DMS 273 (cell line): ENCODE results near the gene THRB.
A peak's percentile ranks its signal among the peaks of the same experiment; 100 is the strongest.
"Not testable (repeated sequence)": the region's sequence is repeated elsewhere in the genome, so short reads cannot be mapped to it uniquely, and the experiment has no call there.

Experiments used
- DNase-seq: peaks from one replicate; lab custom pipeline; 2025; ENCODE audit not compliant: unreplicated experiment; lab: John Stamatoyannopoulos, UW

The THRB gene

DNA sequence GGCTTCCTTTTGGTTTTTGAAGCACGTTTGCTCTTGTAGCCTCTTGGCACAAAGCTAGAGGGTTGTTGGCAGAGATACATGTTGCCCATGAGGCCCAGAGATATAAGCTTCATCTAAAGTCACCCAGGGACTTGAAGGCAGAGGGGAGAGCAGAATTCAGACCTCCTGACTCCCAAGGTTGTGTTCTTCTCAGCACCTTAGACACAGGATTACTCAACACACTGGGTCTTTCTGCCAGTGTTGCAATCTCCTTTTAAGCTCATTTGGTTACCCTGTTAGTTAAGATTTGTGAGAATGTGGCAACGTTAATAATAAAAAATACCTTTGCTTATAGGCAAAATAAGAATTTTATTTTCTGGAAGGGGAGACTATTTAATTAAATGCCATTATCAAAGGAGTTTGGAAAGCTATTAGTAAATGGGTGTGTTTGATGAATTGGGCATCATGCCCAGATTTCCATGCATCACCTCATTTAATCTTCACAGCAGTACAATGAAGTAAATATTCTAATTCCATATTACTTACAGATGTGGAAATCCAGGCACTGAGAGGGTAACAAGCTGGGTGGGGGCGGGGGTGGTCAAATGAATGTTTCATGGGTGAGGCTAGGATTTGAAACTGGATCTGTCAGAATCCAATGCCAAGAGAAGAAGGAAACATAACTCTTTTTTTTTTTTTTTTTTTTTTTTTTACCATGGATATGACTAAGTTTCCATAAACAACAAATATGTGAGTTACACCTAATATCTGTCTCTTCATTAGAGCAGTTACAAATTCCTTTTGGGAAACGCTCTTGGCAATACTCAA lies 366.2 kb downstream of the THRB start:
- DNase-seq: no peak

DNA sequence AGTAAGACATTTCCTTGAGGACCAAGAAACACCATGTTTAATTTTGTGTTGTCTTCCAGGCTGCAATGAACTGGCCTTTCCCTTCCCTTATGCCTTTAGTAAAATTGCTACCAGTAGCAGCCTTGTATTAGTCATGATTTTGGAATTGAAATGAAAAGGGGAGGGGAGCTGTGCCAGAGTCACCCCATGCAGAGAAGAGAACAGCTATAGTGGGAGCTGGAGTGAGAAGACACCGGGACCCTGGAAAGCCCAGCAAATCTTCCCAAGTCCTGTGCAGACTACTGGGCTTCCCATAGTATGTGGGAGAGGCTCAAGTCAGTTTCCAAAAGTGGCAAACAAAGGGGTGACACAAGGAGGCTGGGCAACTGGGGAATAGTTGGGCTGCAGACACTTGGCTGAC lies 371.1 kb downstream of the THRB start:
- DNase-seq: no peak

DNA sequence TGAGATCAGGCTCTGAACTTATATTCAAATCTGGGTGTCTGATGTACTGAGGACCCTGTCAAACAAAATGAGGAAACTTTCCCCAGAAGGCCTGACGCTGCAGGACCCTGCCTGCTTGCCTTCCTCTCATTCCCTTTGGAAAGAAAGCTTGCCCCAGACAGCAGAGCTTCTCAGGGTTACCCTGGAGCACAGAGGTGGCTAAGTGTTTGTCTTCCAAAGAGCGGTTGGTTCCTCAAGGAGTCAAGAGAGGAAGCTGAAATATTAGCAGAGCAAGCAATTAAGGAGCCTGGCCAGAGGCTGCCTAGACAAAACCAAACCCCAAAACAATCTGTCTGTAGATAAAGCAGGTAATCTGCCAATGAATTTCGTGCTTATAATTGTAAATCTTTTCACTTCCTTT lies 374.2 kb downstream of the THRB start:
- no peak for DNase-seq

DNA sequence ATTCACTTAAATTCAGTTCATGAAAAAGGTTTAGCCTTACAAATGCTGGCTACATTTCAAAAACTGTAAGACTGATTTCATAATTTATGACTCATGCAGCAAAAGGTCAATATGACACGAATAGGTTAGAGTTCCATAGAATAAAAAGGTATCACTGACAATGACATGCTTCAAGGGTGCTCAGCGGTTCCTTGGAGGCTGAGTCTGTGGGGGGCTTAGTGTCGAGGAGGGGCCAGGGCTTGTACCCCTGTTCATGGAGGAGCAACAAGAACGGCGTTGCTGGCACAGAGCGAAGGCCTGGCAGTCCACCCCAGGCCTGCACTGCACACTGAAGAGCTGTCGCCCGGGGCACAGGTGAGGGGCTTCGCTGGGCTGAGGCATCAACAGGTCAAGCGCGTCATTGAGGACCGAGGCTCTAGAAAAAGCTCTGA lies 375.3 kb downstream of the THRB start:
- DNase-seq: no peak

DNA sequence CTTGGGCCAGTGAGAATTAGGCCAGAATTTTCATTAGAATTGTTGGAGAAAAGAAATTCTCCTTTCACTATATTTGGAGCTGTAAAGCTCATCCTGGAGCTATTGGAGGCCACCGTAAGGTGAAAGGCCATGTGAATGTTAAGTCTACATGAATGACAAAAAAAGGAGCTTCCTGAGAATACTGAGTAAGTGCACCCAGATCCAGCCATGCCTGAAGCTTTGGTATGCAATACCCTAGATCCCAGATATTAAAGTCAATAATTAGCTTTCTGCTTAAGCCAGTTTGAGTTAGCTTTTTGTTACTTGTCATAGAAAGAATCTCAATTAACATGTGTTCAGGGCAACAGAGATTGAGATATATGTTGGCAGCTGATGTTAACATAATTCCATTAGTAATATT lies 377.1 kb downstream of the THRB start:
- DNase-seq: no peak

DNA sequence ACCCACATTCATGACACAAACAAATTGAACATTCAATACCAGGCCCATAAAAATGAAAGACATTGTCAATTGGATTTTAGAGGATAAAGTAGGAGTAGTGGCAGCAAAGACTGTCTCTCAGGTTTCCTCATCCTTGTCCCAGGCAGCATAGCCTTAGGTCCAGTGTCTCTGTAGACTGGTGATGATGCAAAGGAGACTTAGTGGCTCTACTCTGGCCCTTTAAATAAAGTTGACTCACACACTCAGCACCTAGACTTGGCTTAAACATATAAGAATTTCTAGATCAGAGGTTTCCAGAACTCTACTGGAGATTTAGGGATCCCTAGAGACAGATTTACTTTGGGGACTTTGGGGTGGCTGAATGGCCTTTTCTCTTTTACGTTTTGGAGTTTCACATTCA lies 382.9 kb downstream of the THRB start:
- no peak for DNase-seq

DNA sequence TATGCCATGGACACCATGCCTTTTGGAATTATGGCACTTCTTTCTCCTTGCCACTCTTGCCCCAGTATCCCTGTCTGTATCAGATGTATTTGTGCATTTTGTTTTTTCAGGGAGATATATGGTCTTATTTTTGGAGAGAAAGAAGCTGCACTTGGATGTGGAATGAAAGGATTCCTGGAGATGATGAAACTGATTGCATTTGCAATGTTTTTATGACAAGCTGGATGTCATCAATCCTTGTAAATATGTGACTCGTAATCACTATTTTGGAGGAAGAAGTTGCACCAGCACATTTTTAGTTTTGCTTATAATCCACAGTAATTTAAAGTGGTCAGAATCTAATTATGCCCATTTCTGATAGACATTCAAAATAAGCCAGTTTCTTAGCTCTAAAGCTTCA lies 384.6 kb downstream of the THRB start:
- DNase-seq: no peak

DNA sequence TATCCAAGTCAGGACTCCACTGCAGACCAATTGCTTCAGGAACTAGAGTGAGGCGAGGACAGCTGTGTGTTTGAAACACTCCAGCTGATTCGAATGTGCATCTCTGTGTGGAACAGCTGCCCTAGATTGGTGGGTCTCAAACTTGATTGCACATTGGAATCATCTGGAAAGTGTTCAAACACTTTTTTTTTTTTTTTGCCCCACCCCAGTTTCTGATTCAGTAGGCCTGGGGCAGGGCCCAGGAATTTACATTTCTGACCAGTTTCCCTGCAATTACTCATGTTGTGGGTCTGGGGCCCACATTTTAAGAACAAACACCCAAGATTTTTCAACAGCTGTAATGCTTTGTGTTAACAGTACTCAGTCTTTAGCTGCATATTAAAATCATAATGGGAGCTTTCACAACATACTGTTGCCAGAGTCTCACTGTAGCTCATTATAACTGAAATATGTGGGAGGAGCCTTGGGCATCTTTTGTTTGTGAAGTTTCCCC lies 392.9 kb downstream of the THRB start:
- no peak for DNase-seq

DNA sequence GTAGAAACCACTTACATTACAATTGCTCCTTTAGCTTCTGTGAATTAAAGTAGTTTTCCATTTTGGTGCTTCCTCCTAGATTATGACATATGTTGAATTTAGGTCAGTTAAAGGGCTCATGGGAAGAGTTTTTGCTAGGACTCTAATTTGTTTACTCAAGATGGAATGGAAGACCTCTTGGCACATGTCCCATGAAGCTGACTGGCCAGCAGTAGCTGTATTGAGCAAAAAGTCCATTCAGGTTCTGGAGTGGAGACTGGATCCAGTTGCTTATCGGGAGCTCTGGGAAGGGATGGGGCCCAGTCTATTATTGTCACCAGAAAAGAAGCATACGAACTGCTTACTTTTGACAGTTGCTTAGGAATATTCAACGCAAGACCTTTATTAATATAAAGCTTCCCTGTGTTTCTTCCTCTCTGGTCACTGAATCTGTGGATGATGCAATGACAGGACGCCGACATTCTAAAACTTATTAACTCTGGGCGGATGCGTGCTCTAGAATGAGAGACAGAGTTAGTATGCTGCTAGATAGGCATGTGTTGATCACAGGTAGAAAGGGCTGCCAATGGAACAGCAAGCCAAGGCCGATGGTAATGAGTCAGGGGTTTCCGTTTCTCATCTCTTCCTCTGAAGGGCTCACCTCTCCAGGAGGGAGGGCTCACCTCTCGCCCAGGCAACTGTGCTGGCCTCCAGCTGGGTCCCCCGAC lies 393.8 kb downstream of the THRB start:
- no peak for DNase-seq

DNA sequence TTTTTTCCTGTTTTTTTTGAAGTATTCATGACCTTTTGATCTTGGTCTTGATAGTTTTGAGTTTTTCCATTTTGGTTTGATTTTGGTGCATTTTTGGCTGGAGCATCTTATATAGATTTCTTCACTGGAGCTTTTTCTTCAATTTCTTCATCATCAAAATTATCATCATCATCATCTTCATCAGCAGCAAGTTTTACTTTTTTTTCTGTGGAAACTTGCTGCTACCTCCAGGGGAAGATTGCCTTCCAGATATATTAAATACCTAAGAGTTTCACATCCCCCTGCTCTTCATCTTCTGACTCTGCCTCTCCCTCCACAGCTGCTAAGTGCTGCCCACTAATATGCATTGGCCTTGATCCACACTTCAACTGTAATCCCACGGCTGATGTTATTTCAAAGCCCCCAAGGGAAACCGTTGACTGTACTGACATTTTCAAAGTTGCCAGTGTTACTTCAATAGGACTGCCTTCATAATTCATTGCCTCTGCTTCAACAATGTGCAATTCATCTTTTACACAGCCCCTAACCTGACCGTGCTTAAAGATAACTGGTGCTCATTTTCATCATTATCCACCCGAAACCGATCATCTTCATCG lies 397.9 kb downstream of the THRB start:
- DNase-seq: no peak

DNA sequence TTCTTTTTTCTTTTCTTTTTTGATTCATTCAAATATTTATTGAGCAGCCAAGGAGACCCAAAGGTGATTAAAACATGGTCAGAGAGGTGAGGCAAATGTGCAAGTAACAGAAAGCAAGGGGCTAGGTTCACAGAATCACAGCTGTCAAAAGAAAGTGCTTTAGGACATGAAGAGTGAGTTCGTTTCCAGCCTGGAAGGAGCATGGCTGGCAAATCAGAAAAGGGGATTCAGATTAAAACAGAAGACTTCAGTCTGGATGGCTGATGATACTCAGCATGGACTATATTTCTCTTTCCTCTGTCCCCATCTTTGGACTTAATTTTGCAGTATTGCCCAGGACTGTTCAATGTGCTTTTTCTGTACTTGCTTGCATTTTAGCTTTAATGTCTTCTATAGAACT lies 398.4 kb downstream of the THRB start:
- no peak for DNase-seq

DNA sequence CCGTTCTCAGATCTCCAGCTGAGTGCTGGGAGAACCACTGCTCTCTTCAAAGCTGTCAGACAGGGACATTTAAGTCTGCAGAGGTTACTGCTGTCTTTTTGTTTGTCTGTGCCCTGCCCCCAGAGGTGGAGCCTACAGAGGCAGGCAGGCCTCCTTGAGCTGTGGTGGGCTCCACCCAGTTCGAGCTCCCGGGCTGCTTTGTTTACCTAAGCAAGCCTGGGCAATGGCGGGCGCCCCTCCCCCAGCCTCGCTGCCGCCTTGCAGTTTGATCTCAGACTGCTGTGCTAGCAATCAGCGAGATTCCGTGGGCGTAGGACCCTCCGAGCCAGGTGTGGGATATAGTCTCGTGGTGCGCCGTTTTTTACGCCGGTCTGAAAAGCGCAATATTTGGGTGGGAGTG lies 399.8 kb downstream of the THRB start:
- DNase-seq: not testable (repeated sequence)

DNA sequence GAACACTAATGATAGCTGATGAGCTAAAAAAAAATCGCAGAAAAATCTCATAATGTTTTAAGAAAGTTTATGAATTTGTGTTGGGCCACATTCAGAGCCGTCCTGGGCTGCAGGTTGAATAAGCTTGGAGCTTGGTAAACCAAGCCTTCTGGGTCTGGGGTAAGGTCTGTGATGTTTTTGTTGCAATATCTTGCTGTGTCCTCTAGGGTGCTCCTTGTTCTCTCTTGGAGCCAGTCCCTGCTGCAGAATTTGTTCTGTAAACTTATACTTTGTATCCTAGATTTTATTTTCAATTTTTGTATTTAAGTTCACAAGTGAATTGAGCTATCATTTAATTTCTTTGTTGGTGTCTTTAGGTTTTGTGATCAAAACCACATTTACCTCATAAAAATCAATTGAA lies 405.9 kb downstream of the THRB start:
- peak; percentile 9 for DNase-seq

DNA sequence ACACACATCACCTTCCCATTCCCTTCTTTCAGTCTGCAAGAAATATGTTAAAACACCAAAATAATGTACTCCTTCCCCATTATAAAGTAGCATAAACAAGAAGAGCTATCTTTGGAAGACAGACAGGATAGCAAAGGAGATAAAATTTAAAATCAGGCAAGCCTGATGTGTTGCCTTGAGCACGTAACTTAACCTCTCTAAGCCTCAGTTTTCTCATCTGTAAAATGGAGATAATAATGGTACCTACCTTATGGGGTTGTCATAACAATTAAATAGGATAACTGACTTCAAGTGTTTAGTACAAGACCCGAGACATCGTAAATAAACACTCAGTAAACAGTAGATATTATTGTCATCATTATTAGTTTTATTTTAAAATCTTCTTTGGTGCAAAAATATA lies 407.2 kb downstream of the THRB start:
- no peak for DNase-seq

DNA sequence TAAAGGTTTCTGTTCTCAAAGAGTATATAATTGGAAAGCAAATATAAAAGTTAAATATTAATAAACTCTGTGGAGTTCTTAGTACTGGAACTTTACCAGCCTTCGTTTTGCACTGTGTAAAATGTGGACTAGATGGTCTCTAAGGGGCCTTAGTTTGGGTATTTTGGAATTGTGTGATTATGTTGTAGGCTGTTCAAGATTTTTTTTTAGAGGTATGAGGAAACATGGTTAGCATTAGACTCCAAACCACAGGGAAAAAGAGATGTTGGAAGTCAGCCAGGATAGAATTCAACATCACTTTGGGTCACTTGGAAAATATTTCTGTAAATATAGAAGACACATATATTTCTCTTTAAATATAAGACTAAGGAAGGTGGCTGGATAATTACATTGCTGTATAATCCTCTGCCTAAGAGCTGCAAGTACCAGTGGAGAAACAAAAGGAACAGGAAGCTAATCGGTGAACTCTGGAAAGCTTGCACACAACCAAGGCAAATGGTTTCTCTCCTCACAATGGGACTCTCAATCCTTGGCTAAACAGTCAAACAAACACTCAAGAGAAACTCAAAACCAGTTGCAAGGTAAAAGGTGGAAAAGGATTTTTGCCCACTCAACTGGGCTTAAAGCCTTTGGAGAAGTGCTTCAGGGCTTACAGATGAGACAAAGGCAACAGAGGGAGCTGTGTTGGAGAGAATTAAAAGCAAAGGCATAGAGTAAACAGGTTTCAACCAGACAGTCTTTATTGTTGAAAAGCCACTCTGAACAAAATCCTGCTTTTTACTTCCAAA lies 407.8 kb downstream of the THRB start:
- DNase-seq: no peak

DNA sequence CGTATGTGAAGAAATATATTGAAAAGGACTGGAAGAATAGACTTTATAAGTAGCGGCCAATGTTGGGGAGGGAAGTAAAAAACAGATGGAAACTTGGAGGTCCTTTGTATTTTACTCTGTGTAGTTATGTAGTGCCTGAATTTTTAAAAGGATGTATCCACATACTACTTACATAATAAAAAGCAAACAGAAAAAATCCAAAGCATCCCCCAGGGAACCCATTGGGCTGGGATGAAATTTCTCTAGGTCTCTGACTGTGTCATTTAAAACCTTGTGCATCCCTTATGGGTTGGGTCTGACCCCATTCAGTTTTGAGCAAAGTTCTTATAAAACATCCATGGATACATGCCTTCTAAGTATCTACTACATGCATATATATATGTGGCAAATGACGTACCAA lies 408.4 kb downstream of the THRB start:
- no peak for DNase-seq

DNA sequence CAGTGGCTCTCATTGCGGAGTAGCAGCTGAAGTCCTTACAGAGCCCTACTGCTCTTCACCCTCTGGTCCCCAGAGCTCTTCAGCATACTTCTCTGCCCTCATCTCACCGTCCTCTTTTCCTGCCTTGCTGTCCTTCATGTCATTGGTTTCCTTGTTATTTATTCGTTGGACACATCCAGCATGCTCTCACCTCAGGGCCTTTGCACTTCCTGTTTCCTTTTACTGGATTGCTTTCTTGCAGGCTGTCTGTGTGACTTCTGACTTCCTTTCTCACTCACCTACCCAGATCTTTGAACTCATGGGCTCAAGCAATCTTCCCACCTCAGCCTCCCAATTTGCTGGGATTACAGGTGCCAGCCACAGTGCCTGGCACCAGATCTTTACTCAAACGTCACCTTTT lies 422.5 kb downstream of the THRB start:
- DNase-seq: no peak

DNA sequence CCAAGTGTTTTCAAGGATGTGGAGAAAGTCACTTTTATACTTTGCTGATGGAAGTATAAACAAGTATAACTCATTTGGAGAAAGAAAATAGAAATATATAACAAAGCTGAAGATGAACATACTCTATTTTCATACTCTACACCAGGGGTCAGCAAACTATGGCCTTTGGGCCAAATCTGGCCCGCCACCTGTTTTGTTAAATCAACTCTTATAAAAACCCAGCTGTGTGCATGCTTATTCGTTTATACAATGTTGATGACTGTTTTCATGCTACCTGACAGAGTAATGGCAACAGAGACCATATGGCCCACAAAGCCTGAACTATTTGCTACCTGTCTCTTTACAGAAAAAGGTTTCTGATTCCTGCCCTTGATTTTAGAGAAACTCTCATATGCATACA lies 425.6 kb downstream of the THRB start:
- DNase-seq: peak; percentile 49

DNA sequence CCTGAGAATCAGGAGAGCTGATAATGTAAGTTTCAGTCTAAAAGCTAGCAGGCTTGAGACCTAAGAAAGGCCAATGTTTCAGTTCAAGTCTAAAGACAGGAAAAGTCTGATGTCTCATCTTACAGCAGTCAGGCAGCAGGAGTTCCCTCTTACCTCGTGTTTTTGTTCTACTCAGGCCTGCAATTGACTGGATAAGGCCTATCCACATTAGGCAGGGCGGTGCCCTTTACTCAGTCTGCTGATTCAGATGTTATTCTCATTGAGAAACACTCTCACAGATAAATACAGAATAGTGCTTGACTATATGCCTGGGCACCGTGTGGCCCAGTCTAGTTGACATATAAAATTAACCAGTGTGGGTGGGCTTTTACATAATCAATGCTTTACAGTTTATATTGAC lies 427.2 kb downstream of the THRB start:
- DNase-seq: no peak
